Uterus (tissue), 4 donors: ENCODE data around the gene CELSR3. TPM values are rescaled to one million over a fixed set of nuclear protein-coding genes. Genes with fewer than 3 reads are reported as not detected.

ENCODE experiments used
- DNase-seq, 2 donors: peaks; one replicate each; pipeline ENCODE4 v3.0.0-alpha.2; 2019 to 2020
- H3K27ac ChIP-seq, 2 donors: fragments of 200-600 bp; sonication (generic); 1 replicate in 1 of 2; 2 replicates in 1 of 2; pipeline ENCODE4 v1.5.1; 2016 to 2018
- H3K27me3 ChIP-seq, 2 donors: fragments of 200-600 bp; sonication (generic); one replicate each; pipeline ENCODE4 v1.5.1; 2018 to 2019; ENCODE audit warnings: control low read depth in 1 of 2
- H3K36me3 ChIP-seq, 2 donors: fragments of 200-600 bp; sonication (generic); one replicate each; pipeline ENCODE4 v1.5.1; 2019; ENCODE audit warnings: control low read depth in 1 of 2
- H3K4me1 ChIP-seq, 2 donors: fragments of 200-600 bp; sonication (generic); one replicate each; pipeline ENCODE4 v1.5.1; 2018 to 2019; ENCODE audit warnings: control low read depth in 1 of 2
- H3K4me3 ChIP-seq, 2 donors: fragments of 200-600 bp; sonication (generic); 1 replicate in 1 of 2; 2 replicates in 1 of 2; pipeline ENCODE4 v1.5.1; 2018 to 2019; ENCODE audit warnings: mild to moderate bottlenecking in 1 of 2
- H3K9me3 ChIP-seq, 2 donors: fragments of 200-600 bp; sonication (generic); one replicate each; pipeline ENCODE4 v1.5.1; 2019; ENCODE audit warnings: control low read depth in 1 of 2
- POLR2A ChIP-seq, 2 donors: fragments of 450-650 bp; IDR thresholded peaks; one replicate each; pipeline ENCODE4 v1.6.1; 2016; ENCODE audit warnings: antibody characterized with exemption in 2 of 2, mild to moderate bottlenecking in 1 of 2, moderate library complexity in 1 of 2
- intact Hi-C: fragments of 100-400 bp; cut with DNase I; formaldehyde crosslinking; loops from one replicate; pipeline ENCODE4 v1.15.1; 2023; ENCODE audit warnings: low total_unique reads
- total RNA-seq, 4 donors: library from RNA; depleted of rRNA in 3 of 4; stranded (reverse); fragments of >200 nt in 3 of 4; gene quantifications; one replicate each; pipeline versions ENCODE4 v1.1.0 to v1.2.4, GENCODE V29; 2014 to 2023
- TF ChIP-seq, protein P1 (sequence below), 4 experiments: fragments of 200-600 bp in 2 of 4; fragments of 450-650 bp in 2 of 4; sonication (generic) in 2 of 4; IDR thresholded peaks; one replicate each; pipeline ENCODE4 v1.5.1; 2016 to 2019; ENCODE audit warnings: antibody characterized with exemption in 4 of 4, mild to moderate bottlenecking in 2 of 4, moderate library complexity in 1 of 4
- donor health status: DM: yes; HTN: yes; CAD: no.

Gene CELSR3
- total RNA-seq, 4 donors from 2014 or later, result under 0.01 to 3.4 (median 1.3) TPM; not detected in 1

GRCh38 chr3:48630407-48630806 lies 32.3 kb downstream of the CELSR3 start:
- Histone ChIP-seq H3K4me1 (no peaks in the 10 kb centered on the region), H3K36me3 (no peaks in the 10 kb centered on the region), H3K4me3 (no peak overlapping the region), H3K27ac (no peak overlapping the region), H3K27me3 (no peaks in the 10 kb centered on the region), H3K9me3 (no peaks in the 10 kb centered on the region)
- TF ChIP-seq, protein P1, sequence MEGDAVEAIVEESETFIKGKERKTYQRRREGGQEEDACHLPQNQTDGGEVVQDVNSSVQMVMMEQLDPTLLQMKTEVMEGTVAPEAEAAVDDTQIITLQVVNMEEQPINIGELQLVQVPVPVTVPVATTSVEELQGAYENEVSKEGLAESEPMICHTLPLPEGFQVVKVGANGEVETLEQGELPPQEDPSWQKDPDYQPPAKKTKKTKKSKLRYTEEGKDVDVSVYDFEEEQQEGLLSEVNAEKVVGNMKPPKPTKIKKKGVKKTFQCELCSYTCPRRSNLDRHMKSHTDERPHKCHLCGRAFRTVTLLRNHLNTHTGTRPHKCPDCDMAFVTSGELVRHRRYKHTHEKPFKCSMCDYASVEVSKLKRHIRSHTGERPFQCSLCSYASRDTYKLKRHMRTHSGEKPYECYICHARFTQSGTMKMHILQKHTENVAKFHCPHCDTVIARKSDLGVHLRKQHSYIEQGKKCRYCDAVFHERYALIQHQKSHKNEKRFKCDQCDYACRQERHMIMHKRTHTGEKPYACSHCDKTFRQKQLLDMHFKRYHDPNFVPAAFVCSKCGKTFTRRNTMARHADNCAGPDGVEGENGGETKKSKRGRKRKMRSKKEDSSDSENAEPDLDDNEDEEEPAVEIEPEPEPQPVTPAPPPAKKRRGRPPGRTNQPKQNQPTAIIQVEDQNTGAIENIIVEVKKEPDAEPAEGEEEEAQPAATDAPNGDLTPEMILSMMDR (IDR thresholded peaks at IDR 0.05), result no peak
- no peak for TF ChIP-seq POLR2A (IDR thresholded peaks at IDR 0.05)
- intact Hi-C loops, result no loop called here
- no peak for DNase-seq

- no peaks in the 10 kb centered on the region for H3K9me3 ChIP-seq
- no peak overlapping the region for H3K27ac ChIP-seq
- no peaks in the 10 kb centered on the region for H3K4me1 ChIP-seq
- DNase-seq, result no peak
- H3K4me3 ChIP-seq, result no peak overlapping the region
- TF ChIP-seq, protein P1 (IDR thresholded peaks at IDR 0.05), result no peak
- TF ChIP-seq POLR2A (IDR thresholded peaks at IDR 0.05), result no peak
- intact Hi-C loops, result no loop called here
- no peaks in the 10 kb centered on the region for H3K36me3 ChIP-seq
- H3K27me3 ChIP-seq, result no peaks in the 10 kb centered on the region
Measured at GRCh38 chr3:48629894-48630293, 32.8 kb downstream of the CELSR3 start.

DNA sequence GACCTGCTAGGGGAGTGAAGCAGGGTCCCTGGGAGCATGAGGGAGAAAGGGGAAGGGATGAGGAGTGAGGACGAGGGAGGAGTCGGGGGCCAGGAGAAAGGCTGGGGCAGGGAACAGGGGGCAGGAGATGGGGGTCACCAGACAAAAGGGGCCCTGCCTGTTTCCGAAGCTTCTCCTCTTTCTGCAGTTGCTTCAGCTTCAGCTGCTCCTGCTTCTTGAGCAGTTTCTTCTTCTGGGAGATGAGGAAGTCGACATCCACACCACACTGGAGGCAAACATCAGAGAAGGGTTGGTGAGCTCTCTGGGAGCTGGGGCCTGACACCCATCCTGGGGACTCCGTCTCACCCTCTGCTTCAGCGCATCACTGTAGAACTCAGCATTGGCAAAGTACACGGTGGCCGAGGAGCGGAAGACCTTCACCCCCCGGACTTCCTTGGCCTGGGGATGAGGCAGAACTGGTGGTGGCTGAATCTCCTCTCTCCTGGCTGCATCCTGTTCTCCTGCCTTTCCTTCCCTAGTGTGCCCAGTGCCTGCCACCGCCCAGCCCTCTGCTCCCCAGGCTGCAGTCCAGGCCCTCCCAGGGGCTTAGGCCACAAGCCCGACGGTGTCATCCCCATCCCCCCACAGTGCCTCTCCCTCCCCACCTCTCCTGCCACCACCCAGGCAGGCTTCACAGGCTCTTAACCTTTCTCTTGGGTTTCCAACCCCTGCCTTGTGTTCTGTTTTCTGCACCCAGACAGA lies 34.2 kb downstream of the CELSR3 start:
- Histone ChIP-seq H3K9me3 (no peaks in the 10 kb centered on the region), H3K27me3 (no peaks in the 10 kb centered on the region), H3K4me1 (no peaks in the 10 kb centered on the region), H3K4me3 (no peak overlapping the region), H3K36me3 (no peaks in the 10 kb centered on the region), H3K27ac (no peak overlapping the region)
- no peak for DNase-seq
- TF ChIP-seq, protein P1 (IDR thresholded peaks at IDR 0.05), result no peak
- TF ChIP-seq POLR2A (IDR thresholded peaks at IDR 0.05), result no peak
- intact Hi-C loops, result no loop called here

DNA sequence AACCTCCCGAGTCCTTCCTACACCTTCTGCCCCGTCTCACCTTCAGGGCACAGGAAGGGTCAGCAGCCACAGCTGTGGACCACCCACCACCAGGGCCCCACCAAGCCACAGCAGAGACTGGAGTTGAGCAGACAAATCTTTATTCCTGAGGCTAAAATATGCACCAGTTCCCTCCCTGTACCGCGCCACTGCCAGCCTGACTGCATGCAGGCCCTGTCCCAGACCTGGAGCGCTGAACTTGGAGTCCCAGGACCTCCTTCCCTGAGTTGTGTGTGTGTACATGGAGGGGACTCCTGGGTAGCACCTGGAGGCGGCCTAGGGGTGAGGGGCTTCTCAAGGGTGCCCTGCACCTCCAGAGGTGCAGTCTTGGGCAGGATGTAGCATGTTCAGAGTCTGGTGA lies 37.1 kb downstream of the CELSR3 start:
- Histone ChIP-seq H3K4me1 (no peaks in the 10 kb centered on the region), H3K36me3 (no peaks in the 10 kb centered on the region), H3K4me3 (no peak overlapping the region), H3K27ac (no peak overlapping the region), H3K9me3 (no peaks in the 10 kb centered on the region), H3K27me3 (no peaks in the 10 kb centered on the region)
- TF ChIP-seq, protein P1 (IDR thresholded peaks at IDR 0.05), result no peak
- no peak for TF ChIP-seq POLR2A (IDR thresholded peaks at IDR 0.05)
- no peak for DNase-seq
- intact Hi-C loops, result no loop called here

- no peaks in the 10 kb centered on the region for H3K9me3 ChIP-seq
- no peak overlapping the region for H3K27ac ChIP-seq
- H3K36me3 ChIP-seq, result no peaks in the 10 kb centered on the region
- H3K4me1 ChIP-seq, result no peaks in the 10 kb centered on the region
- no peak overlapping the region for H3K4me3 ChIP-seq
- intact Hi-C loops, result no loop called here
- no peaks in the 10 kb centered on the region for H3K27me3 ChIP-seq
- TF ChIP-seq POLR2A (IDR thresholded peaks at IDR 0.05), result no peak
- TF ChIP-seq, protein P1 (IDR thresholded peaks at IDR 0.05), result no peak
- no peak for DNase-seq
Measured at GRCh38 chr3:48624767-48625166, 37.9 kb downstream of the CELSR3 start.
